ENCODE results near the gene C2orf76.
"Not testable (repeated sequence)": the region's sequence is repeated elsewhere in the genome, so short reads cannot be mapped to it uniquely, and the experiment has no call there.

The C2orf76 gene

GRCh38 chr2:119294671-119295070, 72.0 kb downstream of the C2orf76 start:
- DNase-seq (ENCODE audit: low read depth), result no peak

DNA sequence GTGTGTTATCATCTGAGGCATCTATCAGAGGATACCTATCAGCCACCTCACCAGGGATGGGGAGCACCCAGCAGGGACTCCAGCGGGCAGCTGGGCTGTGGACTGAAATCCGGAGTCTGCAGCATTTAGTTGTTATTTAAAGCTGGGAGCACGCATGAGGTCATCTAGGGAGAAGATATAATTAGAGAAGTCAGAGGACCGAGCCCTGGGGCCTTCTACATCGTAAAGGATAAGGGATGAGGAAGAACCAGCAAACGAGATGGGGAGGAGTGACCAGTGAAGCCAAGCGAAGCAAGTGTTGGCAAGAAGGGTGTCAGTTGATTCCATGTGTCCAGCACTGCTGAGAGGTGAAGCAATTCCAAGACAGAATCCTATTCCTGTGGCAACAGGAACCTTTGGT, 72.7 kb downstream of the C2orf76 start:
- DNase-seq (ENCODE audit: low read depth), result no peak

DNA sequence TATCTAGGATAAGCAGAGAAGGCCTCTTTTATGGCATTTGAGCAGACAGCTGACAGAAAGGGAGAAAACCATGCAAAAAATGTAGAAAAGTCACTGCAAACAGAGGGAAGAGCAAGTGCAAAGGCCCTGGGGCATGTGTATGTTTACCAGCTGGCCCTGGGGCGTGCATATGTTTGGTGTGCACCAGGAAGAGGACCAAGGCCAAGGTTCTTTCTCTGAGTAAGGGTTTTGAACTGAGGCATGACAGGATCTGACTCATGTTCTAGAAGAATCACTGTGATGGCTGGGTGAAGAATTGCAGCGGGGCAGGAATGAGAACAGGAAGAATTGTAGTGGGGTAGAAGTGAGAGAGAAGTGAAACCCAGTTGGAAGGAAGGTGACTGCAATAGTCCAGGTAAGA, 73.4 kb downstream of the C2orf76 start:
- no peak for DNase-seq (ENCODE audit: low read depth)

DNA sequence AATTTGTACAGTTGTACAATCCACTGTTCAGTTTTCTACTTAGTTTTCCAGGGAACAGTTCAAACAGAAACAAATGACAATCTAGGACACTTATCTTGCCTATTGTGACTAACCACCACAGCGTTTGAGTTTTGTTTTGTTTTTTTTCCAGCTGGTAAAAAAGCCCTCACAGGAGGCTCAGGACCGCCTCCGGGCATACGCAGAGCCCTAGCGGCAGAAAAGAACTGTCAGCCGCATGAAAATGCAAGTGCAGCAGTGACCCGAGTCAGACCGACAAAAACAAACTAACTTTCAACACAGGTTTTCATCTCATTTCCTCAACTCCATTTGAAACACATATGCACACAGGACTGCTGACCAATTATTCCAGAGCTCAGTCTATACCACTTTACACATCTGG, 74.4 kb downstream of the C2orf76 start:
- no peak for DNase-seq (ENCODE audit: low read depth)

GRCh38 chr2:119291588-119292167, 75.0 kb downstream of the C2orf76 start:
- DNase-seq (ENCODE audit: low read depth), result no peak

DNA sequence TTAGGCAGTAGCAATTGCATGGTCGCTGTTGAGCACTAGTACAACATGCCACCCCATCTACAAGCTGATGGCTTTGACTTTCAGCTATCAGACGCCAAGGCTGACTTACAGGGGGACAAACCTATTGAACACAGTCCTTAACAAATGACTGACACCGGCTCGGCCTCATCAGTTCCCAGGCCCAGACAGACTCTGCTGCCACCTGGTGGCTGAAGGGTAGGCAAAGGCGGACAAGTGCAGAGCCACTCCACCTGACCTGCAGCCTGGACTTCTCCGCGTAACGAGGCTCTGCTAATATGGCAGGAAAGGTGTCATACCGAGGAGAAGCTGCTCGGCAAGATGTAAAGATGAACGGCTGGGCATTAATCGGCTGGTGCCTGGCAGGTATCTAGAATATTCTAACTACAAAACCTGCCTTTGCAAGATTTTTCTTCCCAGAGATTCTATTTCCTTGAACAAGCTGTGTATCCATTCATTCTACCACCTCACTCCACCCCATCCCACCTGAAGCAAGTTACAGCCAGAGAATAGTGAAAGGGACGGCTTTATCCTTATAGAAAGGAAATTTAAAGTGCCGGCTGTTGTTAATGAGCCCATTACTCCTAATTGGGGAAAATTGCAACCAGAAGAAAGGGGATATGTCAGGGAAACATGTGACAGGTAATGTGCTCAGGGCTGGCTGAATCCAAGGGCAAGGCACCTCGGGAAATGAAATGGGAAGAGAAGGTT, 75.6 kb downstream of the C2orf76 start:
- peak; percentile 41 for DNase-seq (ENCODE audit: low read depth)

- DNase-seq (ENCODE audit: low read depth), result no peak
These were observed 77.0 kb downstream of the C2orf76 start for GRCh38 chr2:119289642-119290041.

GRCh38 chr2:119289093-119289492, 77.5 kb downstream of the C2orf76 start:
- DNase-seq (ENCODE audit: low read depth), result no peak

DNA sequence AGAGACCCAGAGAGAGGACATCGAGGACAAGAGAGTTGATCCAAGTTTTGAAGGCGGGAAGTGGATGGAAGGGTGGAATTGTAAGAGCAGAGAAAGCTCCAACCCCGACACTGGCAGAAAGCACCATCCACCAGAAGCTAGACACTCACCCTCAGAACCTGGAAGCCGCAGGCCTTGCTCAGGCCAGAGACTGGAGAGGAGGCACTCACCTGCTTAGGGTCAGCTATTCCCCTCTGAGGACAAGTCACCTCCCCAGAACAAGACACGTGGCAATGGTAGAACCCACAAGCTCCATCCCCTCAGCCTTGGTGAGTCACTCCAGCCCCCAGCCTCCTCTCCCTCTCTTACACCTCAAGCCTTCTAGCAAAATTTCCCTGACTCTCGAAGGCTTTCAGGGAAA, 78.1 kb downstream of the C2orf76 start:
- DNase-seq (ENCODE audit: low read depth), result no peak

DNA sequence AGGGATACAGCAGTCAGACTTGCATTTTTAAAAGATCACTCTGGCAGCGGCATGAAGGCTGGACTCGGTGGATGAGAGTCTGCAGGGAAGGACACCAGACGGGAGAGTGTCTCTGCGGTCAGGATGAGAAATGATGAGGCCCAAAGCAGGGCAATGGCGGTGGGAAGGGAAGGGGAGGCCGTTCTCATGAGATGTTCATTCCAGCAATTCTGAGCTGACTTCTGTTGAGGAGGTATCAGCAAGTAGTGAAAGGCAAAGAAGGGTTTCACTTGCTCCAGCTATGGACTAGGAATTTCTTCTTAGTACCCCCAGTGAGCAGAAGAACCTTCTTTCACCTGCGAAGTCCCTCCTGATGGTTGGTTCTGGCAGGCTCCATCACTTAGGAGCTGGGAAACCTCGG, 80.0 kb downstream of the C2orf76 start:
- DNase-seq (ENCODE audit: low read depth), result no peak

DNA sequence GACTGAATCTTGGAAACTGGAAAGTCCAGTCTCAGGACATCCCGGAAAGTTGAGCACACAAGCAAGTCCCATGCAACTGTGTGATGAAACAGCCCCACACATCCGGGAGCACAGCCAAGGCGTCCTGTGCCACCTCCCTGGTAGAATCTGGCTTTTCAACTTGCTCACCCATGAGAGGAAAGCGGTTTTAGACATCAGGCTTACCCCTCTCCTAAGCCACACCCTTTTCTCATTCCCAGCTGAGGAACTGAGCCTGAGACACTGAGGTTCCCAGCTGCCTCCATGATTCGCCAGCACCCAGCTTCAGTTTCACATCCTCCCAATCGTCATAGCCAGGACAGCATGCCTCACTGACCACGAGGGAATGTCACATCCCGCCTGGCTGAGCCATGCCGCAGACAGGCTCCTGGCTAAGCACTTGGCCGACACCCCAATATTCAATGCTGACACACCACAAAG, 82.7 kb downstream of the C2orf76 start:
- DNase-seq (ENCODE audit: low read depth), result peak; percentile 92

DNA sequence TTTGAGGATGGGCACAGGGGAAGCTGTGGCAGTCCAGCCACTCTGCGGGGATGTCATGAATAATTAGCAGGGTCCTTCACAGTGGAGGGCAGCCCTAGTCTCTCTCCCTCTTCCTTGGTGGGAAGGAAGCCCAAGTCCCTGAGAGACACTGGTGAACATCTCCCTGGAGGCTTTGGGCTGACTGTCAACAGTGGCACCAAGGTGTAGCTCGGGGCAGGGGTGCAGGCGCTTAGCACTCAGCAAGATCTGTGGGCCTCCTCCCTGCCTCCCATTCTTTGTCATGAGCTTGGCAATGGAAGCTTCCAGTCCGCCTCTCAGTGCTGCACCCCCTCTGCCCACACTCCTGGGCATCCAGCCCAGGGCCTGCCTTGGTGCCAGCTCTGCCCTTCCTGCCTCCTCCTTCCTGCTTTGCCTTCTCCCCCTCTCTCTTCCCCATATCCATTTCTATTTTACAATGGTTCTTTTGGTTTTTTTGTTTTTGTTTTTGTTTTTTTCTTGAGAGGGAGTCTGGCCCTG, 83.6 kb downstream of the C2orf76 start:
- DNase-seq (ENCODE audit: low read depth), result no peak

GRCh38 chr2:119282146-119282995, 84.3 kb downstream of the C2orf76 start:
- no peak for DNase-seq (ENCODE audit: low read depth)

- no peak for DNase-seq (ENCODE audit: low read depth)
These were observed 86.0 kb downstream of the C2orf76 start for GRCh38 chr2:119280680-119281079.

- DNase-seq (ENCODE audit: low read depth), result no peak
These were observed 87.0 kb downstream of the C2orf76 start for GRCh38 chr2:119279666-119280065.

GRCh38 chr2:119278946-119279345, 87.7 kb downstream of the C2orf76 start:
- no peak for DNase-seq (ENCODE audit: low read depth)

DNA sequence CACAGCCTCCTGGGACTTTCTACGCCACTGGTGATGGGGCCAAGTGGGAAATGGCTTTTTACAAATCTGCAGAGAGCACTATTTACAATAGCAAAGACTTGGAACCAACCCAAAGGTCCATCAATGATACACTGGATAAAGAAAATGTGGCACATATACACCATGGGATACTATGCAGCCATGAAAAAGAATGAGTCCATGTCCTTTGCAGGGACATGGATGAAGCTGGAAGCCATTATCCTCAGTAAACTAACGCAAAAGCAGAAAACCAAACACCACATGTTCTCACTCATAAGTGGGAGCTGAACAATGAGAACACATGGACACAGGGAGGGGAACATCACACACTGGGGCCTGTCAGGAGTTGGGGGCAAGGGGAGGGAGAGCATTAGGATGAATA, 88.2 kb downstream of the C2orf76 start:
- not testable (repeated sequence) for DNase-seq (ENCODE audit: low read depth)

DNA sequence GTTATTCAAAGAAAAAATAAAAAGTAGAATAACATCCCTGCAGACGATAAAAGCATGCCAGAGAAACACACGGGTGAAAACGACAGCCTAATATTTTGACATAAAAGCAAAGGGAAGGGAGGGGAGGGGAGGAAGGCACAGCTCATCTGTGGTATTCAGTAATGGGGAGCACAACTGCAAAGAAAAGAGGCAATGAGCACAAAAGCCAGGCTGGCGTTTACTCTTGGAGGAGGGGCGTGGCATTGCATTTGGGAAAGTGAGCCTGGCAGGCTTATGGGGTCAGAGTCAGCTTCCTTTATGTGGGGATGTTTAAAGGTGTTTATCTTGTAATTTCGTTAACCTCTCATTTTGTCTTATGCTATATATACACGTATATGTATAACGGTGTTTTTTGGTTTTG, 89.8 kb downstream of the C2orf76 start:
- no peak for DNase-seq (ENCODE audit: low read depth)

- DNase-seq (ENCODE audit: low read depth), result no peak
These were observed 99.0 kb downstream of the C2orf76 start for GRCh38 chr2:119267604-119268003.

DNA sequence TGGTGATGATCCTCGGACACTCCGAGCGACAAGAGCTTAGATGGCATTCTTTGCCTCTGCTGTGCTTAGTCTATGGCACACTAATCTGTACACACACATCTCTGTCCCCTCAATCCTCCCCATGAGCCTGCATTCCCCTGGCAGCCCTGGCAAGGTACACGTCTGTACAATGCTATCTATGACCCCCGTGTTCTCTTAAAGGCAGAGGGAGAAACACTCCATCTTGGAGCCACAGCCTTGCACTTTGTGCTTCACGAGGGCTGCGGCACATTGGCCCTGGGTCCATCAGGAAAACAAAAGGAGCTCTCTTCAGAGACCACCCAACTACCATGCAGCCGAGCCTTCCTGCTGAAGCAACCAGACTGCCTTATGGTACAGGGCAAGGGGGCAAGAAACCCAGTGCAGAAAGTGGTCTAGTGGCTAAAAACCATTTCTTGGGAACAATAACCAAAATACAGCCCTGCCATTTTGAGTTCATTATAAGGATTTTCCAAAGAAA, 100.5 kb downstream of the C2orf76 start:
- no peak for DNase-seq (ENCODE audit: low read depth)

DNA sequence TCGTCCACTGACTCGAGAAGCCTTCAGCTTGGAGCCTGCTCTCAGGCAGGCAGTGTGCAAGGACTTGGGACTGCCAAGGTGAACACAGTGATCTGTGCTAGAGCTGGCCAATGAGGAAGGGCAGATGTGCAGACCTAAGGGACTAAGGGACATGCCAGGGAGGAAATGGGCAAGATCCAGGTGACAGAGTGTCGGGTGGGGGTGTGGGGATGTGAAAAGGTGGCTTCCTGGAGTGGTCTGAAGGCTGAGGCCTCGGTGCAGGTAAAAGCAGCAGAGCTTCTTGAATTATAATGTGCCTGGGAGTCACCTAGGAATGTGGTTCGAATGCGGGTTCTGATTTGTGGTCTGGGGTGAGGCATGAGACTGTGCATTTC, 101.0 kb downstream of the C2orf76 start:
- no peak for DNase-seq (ENCODE audit: low read depth)
